HL-60 (cell line): ENCODE results near the gene ORC3.

ENCODE experiments used
- DNase-seq, 2 experiments: peaks; one replicate each; pipeline ENCODE4 v3.0.0-alpha.2; 2010 to 2020; ENCODE audit warnings: low read depth in 1 of 2, low spot score in 1 of 2
- H3K27ac ChIP-seq: fragments of 250-450 bp; sonication (Bioruptor Pico); replicated peaks from 2 replicates; pipeline ENCODE4 v1.5.1; 2020; ENCODE audit warnings: mild to moderate bottlenecking, moderate library complexity
- H3K27me3 ChIP-seq: fragments of 250-450 bp; sonication (Bioruptor Pico); 2 replicates; pipeline ENCODE4 v1.5.1; 2021; ENCODE audit warnings: mild to moderate bottlenecking, moderate library complexity; ENCODE audit not compliant: insufficient read depth, poor library complexity, severe bottlenecking
- H3K4me3 ChIP-seq: replicated peaks from 2 replicates; pipeline ENCODE4 v1.5.1; 2011; ENCODE audit warnings: mild to moderate bottlenecking, control low read depth, low read length; ENCODE audit not compliant: insufficient read depth
- CTCF ChIP-seq: IDR thresholded peaks from one replicate; pipeline ENCODE4 v1.5.1; 2011; ENCODE audit warnings: low read length, control low read depth, inconsistent platforms; ENCODE audit not compliant: insufficient read depth
- GABPA ChIP-seq: IDR thresholded peaks from 2 replicates; pipeline ENCODE4 v1.6.1; 2012; ENCODE audit warnings: low read depth
- POLR2AphosphoS5 ChIP-seq: IDR thresholded peaks from 2 replicates; pipeline ENCODE4 v1.6.1; 2012; ENCODE audit warnings: low read depth
- REST ChIP-seq: IDR thresholded peaks from 2 replicates; pipeline ENCODE4 v1.6.1; 2012; ENCODE audit warnings: low read depth; ENCODE audit not compliant: insufficient replicate concordance
- SPI1 ChIP-seq: IDR thresholded peaks from 2 replicates; pipeline ENCODE4 v1.6.1; 2012; ENCODE audit warnings: low read depth, mild to moderate bottlenecking, borderline replicate concordance

Gene ORC3

GRCh38 chr6:87663434-87663833 is 73.5 kb downstream of the ORC3 start:
- no peak for TF ChIP-seq POLR2AphosphoS5
- TF ChIP-seq SPI1, result no peak
- TF ChIP-seq REST, result no peak
- Histone ChIP-seq H3K27me3 (no peaks in the 10 kb centered on the region), H3K4me3 (no peak overlapping the region), H3K27ac (no peak overlapping the region)
- no peak for DNase-seq

- TF ChIP-seq POLR2AphosphoS5 (no peak), SPI1 (no peak), REST (no peak), CTCF (no peak), GABPA (no peak)
- H3K27me3 ChIP-seq, result no peaks in the 10 kb centered on the region
These were observed 75.1 kb downstream of the ORC3 start for GRCh38 chr6:87664921-87665485.

GRCh38 chr6:87667032-87667431 is 77.1 kb downstream of the ORC3 start:
- Histone ChIP-seq H3K27me3 (no peaks in the 10 kb centered on the region), H3K27ac (no peak overlapping the region), H3K4me3 (no peak overlapping the region)
- DNase-seq, result no peak
- TF ChIP-seq SPI1, result no peak
- no peak for TF ChIP-seq CTCF
- TF ChIP-seq POLR2AphosphoS5, result no peak
- no peak for TF ChIP-seq GABPA
- no peak for TF ChIP-seq REST

More at GRCh38 chr6:87664921-87665485, 75.1 kb downstream of the ORC3 start:
- Histone ChIP-seq H3K4me3 (no peak overlapping the region), H3K27ac (no peak overlapping the region)
- no peak for DNase-seq
